Common myeloid progenitor, CD34-positive (primary cell): ENCODE measurements around the gene PNMA6E.
"Not testable (repeated sequence)": the region's sequence is repeated elsewhere in the genome, so short reads cannot be mapped to it uniquely, and the experiment has no call there.

Experiments used
- CTCF ChIA-PET: fragments of 350-600 bp; sonication (Branson Sonifier 250); formaldehyde crosslinking; loops from one replicate; lab custom pipeline; 2021; ENCODE audit warnings: antibody characterized with exemption; lab: Charles Lee
- POLR2A ChIA-PET: fragments of 350-600 bp; sonication (Branson Sonifier 250); formaldehyde crosslinking; loops from one replicate; lab custom pipeline; 2021; ENCODE audit warnings: antibody characterized with exemption; lab: Charles Lee
- DNase-seq, 3 donors: peaks; one replicate each; pipeline versions ENCODE4 v3.0.0 to v3.0.0-alpha.2; 2013
- H3K27ac ChIP-seq, 2 experiments: 1 replicate in 1 of 2; 2 replicates in 1 of 2; pipeline ENCODE4 v1.7.0; 2013; ENCODE audit warnings: inconsistent platforms in 2 of 2, low read length in 2 of 2, mild to moderate bottlenecking in 2 of 2, low read depth in 1 of 2, moderate library complexity in 1 of 2; ENCODE audit not compliant: severe bottlenecking in 2 of 2, insufficient read depth in 1 of 2, poor library complexity in 1 of 2
- H3K27me3 ChIP-seq, 5 experiments: replicated peaks in 2 of 5; 1 replicate in 3 of 5; 2 replicates in 2 of 5; pipeline versions ENCODE4 v1.6.1 to v1.7.0; 2013; ENCODE audit warnings: low read length in 4 of 5, mild to moderate bottlenecking in 2 of 5, moderate library complexity in 2 of 5, inconsistent platforms in 1 of 5; ENCODE audit not compliant: insufficient read depth in 5 of 5, control insufficient read depth in 4 of 5
- H3K36me3 ChIP-seq, 4 experiments: 1 replicate in 2 of 4; 2 replicates in 2 of 4; pipeline versions ENCODE4 v1.6.1 to v1.7.0; 2013; ENCODE audit warnings: low read length in 3 of 4, control low read depth in 1 of 4, mild to moderate bottlenecking in 1 of 4; ENCODE audit not compliant: control insufficient read depth in 4 of 4, insufficient read depth in 4 of 4
- H3K4me1 ChIP-seq, 4 experiments: 1 replicate in 3 of 4; 2 replicates in 1 of 4; pipeline versions ENCODE4 v1.6.1 to v1.7.1; 2013; ENCODE audit warnings: low read length in 3 of 4, mild to moderate bottlenecking in 3 of 4, control low read depth in 1 of 4, inconsistent platforms in 1 of 4, moderate library complexity in 1 of 4; ENCODE audit not compliant: control insufficient read depth in 4 of 4, insufficient read depth in 4 of 4; ENCODE audit errors: control extremely low read depth in 1 of 4
- H3K4me3 ChIP-seq, 7 experiments: 1 replicate in 4 of 7; 2 replicates in 3 of 7; pipeline versions ENCODE4 v1.5.1 to v1.7.0; 2013; ENCODE audit warnings: mild to moderate bottlenecking in 7 of 7, low read length in 6 of 7, moderate library complexity in 6 of 7, inconsistent platforms in 2 of 7, low read depth in 2 of 7, control low read depth in 1 of 7; ENCODE audit not compliant: insufficient read depth in 4 of 7, control insufficient read depth in 1 of 7; ENCODE audit errors: extremely low read depth in 1 of 7
- H3K9me3 ChIP-seq, 5 experiments: 1 replicate in 4 of 5; 2 replicates in 1 of 5; pipeline versions ENCODE4 v1.6.1 to v1.7.1; 2013; ENCODE audit warnings: low read length in 4 of 5, mild to moderate bottlenecking in 2 of 5, inconsistent platforms in 1 of 5, low read depth in 1 of 5, moderate library complexity in 1 of 5; ENCODE audit not compliant: control insufficient read depth in 4 of 5, insufficient read depth in 2 of 5; ENCODE audit errors: control extremely low read depth in 1 of 5
- WGBS: methylation state at CpG from one replicate; pipeline ENCODE4 v1.1.5; 2013; ENCODE audit not compliant: insufficient coverage; 5-methylcytosine and 5-hydroxymethylcytosine counted together

PNMA6E gene

GRCh38 chrX:153395613-153396319 lies 5.4 kb downstream of the PNMA6E start:
- H3K4me1 ChIP-seq = peaks cover 0 to 32% (median 15%) of the 10 kb centered on the region in 4 experiments
- H3K4me3 ChIP-seq = peak overlapping the region in 1 of 7 experiments; percentile 28
- H3K27ac ChIP-seq = no peak overlapping the region
- 85% methylated on average over 23 of the region's 26 CpGs for WGBS
- DNase-seq = peak in 2 of 3 donors; percentile 43 to 58
- peaks cover 0 to 7% (median 0%) of the 10 kb centered on the region in 5 experiments for H3K9me3 ChIP-seq
- peaks cover 0 to 10% (median 0%) of the 10 kb centered on the region in 5 experiments for H3K27me3 ChIP-seq
- H3K36me3 ChIP-seq = no peaks in the 10 kb centered on the region
- POLR2A ChIA-PET = no interaction called here
- CTCF ChIA-PET = interaction anchor here (2.9 kb wide), 1 partner anchor 11 kb away, joined by 11 read pairs; no protein-coding TSS in a partner anchor

GRCh38 chrX:153394612-153395011 lies 6.5 kb downstream of the PNMA6E start:
- CTCF ChIA-PET = interaction anchor here (1.3 kb wide), 2 partner anchors 13 to 34 kb away, joined by 3 read pairs; no protein-coding TSS in a partner anchor

GRCh38 chrX:153392642-153393321 lies 8.4 kb downstream of the PNMA6E start:
- CTCF ChIA-PET = no interaction called here

More at GRCh38 chrX:153394612-153395011, 6.5 kb downstream of the PNMA6E start:
- Histone ChIP-seq H3K4me1 (peaks cover 0 to 28% (median 15%) of the 10 kb centered on the region in 4 experiments), H3K4me3 (no peak overlapping the region), H3K36me3 (no peaks in the 10 kb centered on the region), H3K27ac (no peak overlapping the region), H3K9me3 (peaks cover 0 to 8% (median 0%) of the 10 kb centered on the region in 5 experiments), H3K27me3 (peaks cover 0 to 10% (median 0%) of the 10 kb centered on the region in 5 experiments)
- POLR2A ChIA-PET = no interaction called here
- DNase-seq = no peak
- WGBS = 94% methylated on average over 12 of the region's 13 CpGs

GRCh38 chrX:153389460-153389768 lies 11.7 kb downstream of the PNMA6E start:
- 100% methylated on average over 1 of the region's 6 CpGs for WGBS
- H3K4me3 ChIP-seq, H3K27me3 ChIP-seq, POLR2A ChIA-PET, H3K36me3 ChIP-seq, H3K27ac ChIP-seq, DNase-seq, H3K9me3 ChIP-seq: not testable (repeated sequence)
- CTCF ChIA-PET = interaction anchor here (1.1 kb wide), 1 partner anchor 10 kb away, joined by 3 read pairs; no protein-coding TSS in a partner anchor
- peaks cover 0 to 16% (median 3%) of the 10 kb centered on the region in 4 experiments for H3K4me1 ChIP-seq

More at GRCh38 chrX:153392642-153393321, 8.4 kb downstream of the PNMA6E start:
- H3K9me3 ChIP-seq = peaks cover 0 to 8% (median 0%) of the 10 kb centered on the region in 5 experiments
- no peaks in the 10 kb centered on the region for H3K36me3 ChIP-seq
- peaks cover 0 to 10% (median 0%) of the 10 kb centered on the region in 5 experiments for H3K27me3 ChIP-seq
- no peak for DNase-seq
- POLR2A ChIA-PET = no interaction called here
- no peak overlapping the region for H3K27ac ChIP-seq
- no peak overlapping the region for H3K4me3 ChIP-seq
- H3K4me1 ChIP-seq = peaks cover 0 to 26% (median 14%) of the 10 kb centered on the region in 4 experiments
- 93% methylated on average over 15 of the region's 16 CpGs for WGBS

- Histone ChIP-seq H3K36me3 (no peaks in the 10 kb centered on the region), H3K9me3 (peaks cover 0 to 8% (median 0%) of the 10 kb centered on the region in 5 experiments), H3K4me1 (peaks cover 0 to 11% (median 2%) of the 10 kb centered on the region in 4 experiments), H3K27ac (no peak overlapping the region), H3K27me3 (peaks cover 0 to 5% (median 0%) of the 10 kb centered on the region in 5 experiments), H3K4me3 (no peak overlapping the region)
- 87% methylated on average over 7 of the region's 14 CpGs for WGBS
- ChIA-PET CTCF (interaction anchor here (0.8 to 1.1 kb wide), 2 partner anchors 11 to 16 kb away, joined by 3 read pairs; no protein-coding TSS in a partner anchor), POLR2A (no interaction called here)
- DNase-seq = no peak
Observed at GRCh38 chrX:153388722-153389459, 12.3 kb downstream of the PNMA6E start.

GRCh38 chrX:153387987-153388721 lies 13.0 kb downstream of the PNMA6E start:
- ChIA-PET POLR2A (no interaction called here), CTCF (interaction anchor here (0.8 to 1.1 kb wide), 2 partner anchors 11 to 15 kb away, joined by 3 read pairs; no protein-coding TSS in a partner anchor)
- no peaks in the 10 kb centered on the region for H3K36me3 ChIP-seq
- no peak overlapping the region for H3K27ac ChIP-seq
- H3K27me3 ChIP-seq = peaks cover 0 to 5% (median 0%) of the 10 kb centered on the region in 5 experiments
- peaks cover 0 to 9% (median 2%) of the 10 kb centered on the region in 4 experiments for H3K4me1 ChIP-seq
- peaks cover 0 to 8% (median 0%) of the 10 kb centered on the region in 5 experiments for H3K9me3 ChIP-seq
- WGBS = 84% methylated on average over 9 of the region's 10 CpGs
- H3K4me3 ChIP-seq = no peak overlapping the region
- DNase-seq = no peak
